Measurements from ENCODE around the gene PCMTD2. TPM values are rescaled to one million over a fixed set of nuclear protein-coding genes. Genes with fewer than 3 reads are reported as not detected.

Gene PCMTD2
- total RNA-seq, 1 donor: 59.4 TPM

DNA sequence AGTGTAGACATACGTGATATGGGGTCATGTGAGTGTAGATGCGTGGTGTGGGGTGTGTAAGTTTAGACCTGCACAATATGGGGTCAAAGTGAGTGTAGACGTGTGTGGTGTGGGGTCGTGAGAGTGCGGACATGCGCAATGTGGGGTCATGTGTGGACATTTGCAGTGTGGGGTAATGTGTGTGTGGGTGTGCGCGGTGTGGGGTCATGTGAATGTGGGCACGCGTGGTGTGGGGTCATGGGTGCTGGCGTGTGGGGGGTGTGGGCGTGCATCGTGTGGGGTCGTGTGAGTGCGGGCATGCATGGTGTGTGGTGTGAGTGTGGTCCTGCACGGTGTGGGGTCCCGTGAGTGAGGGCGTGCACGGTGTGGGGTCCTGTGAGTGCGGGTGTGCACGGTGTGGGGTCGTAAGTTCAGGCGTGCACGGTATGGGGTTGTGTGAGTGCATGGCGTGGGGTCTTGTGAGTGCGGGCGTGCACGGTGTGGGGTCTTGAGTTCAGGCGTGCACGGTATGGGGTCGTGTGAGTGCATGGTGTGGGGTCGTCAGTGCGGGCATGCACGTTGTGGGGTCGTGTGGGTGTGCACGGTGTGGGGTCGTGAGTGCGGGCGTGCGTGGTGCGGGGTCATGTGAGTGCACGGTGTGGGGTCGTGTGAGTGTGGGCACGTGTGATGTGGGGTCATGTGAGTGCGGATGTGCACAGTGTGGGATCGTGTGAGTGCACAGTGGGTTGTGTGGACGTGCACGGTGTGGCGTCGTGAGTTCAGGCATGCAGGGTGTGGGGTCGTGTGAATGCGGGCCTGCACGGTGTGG is 14.3 kb downstream of the PCMTD2 start:
- no peak overlapping the region for H3K27ac ChIP-seq (ENCODE audit: low read depth, low read length)
- TF ChIP-seq, protein P1, sequence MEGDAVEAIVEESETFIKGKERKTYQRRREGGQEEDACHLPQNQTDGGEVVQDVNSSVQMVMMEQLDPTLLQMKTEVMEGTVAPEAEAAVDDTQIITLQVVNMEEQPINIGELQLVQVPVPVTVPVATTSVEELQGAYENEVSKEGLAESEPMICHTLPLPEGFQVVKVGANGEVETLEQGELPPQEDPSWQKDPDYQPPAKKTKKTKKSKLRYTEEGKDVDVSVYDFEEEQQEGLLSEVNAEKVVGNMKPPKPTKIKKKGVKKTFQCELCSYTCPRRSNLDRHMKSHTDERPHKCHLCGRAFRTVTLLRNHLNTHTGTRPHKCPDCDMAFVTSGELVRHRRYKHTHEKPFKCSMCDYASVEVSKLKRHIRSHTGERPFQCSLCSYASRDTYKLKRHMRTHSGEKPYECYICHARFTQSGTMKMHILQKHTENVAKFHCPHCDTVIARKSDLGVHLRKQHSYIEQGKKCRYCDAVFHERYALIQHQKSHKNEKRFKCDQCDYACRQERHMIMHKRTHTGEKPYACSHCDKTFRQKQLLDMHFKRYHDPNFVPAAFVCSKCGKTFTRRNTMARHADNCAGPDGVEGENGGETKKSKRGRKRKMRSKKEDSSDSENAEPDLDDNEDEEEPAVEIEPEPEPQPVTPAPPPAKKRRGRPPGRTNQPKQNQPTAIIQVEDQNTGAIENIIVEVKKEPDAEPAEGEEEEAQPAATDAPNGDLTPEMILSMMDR (IDR thresholded peaks at IDR 0.05; ENCODE audit: extremely low read depth, low read depth, low read length): no peak

DNA sequence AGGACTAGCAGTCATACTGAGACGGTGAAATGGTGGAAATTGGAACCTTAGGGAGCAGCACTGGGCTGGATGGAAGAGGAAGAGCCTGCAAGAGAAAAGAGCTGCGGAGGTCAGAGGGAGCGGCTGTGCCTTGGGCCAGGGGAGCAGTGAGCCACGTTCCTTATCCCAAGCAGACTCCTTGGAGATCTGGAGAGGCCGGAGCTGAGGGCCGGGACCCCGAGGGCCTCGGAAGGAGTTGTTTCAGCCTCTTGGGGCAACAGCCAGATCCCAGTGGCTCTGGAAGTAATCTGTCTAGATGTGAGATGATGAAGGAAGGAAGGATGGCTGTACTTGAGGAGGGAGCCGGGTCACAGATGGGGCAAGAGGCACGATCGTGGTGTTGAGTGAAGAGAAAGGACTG is 16.1 kb downstream of the PCMTD2 start:
- no peak overlapping the region for H3K4me2 ChIP-seq (ENCODE audit: insufficient read depth, low read length)
- no peak overlapping the region for H3K4me3 ChIP-seq (ENCODE audit: insufficient read depth, low read length)
- H3K27me3 ChIP-seq (ENCODE audit: insufficient read depth, low read length): no peaks in the 10 kb centered on the region
- H3K27ac ChIP-seq (ENCODE audit: low read depth, low read length): no peak overlapping the region
- H3K79me2 ChIP-seq (ENCODE audit: insufficient read depth, low read length): no peaks in the 10 kb centered on the region
- peaks cover 9% of the 10 kb centered on the region for H3K36me3 ChIP-seq (ENCODE audit: insufficient read depth, low read length)
- H4K20me1 ChIP-seq (ENCODE audit: insufficient read depth, low read length): peaks cover 6% of the 10 kb centered on the region
- DNase-seq (ENCODE audit: insufficient read length, low spot score, missing footprints): no peak
- no peak overlapping the region for H2AFZ ChIP-seq (ENCODE audit: low read length)
- H3K4me1 ChIP-seq (ENCODE audit: insufficient read depth, low read length): no peaks in the 10 kb centered on the region
- TF ChIP-seq, protein P1 (IDR thresholded peaks at IDR 0.05; ENCODE audit: extremely low read depth, low read depth, low read length): no peak
- no peaks in the 10 kb centered on the region for H3K9me3 ChIP-seq (ENCODE audit: low read depth, low read length)

More for the DNA sequence above, 14.3 kb downstream of the PCMTD2 start:
- Histone ChIP-seq H4K20me1 (ENCODE audit: insufficient read depth, low read length) (peaks cover 11% of the 10 kb centered on the region), H2AFZ (ENCODE audit: low read length) (no peak overlapping the region), H3K79me2 (ENCODE audit: insufficient read depth, low read length) (no peaks in the 10 kb centered on the region), H3K4me2 (ENCODE audit: insufficient read depth, low read length) (no peak overlapping the region), H3K9me3 (ENCODE audit: low read depth, low read length) (no peaks in the 10 kb centered on the region), H3K4me3 (ENCODE audit: insufficient read depth, low read length) (no peak overlapping the region), H3K36me3 (ENCODE audit: insufficient read depth, low read length) (peaks cover 9% of the 10 kb centered on the region), H3K27me3 (ENCODE audit: insufficient read depth, low read length) (no peaks in the 10 kb centered on the region), H3K4me1 (ENCODE audit: insufficient read depth, low read length) (no peaks in the 10 kb centered on the region)
- no peak for DNase-seq (ENCODE audit: insufficient read length, low spot score, missing footprints)

GRCh38 chr20:64273109-64273508 is 17.6 kb downstream of the PCMTD2 start:
- no peaks in the 10 kb centered on the region for H3K9me3 ChIP-seq (ENCODE audit: low read depth, low read length)
- TF ChIP-seq, protein P1 (IDR thresholded peaks at IDR 0.05; ENCODE audit: extremely low read depth, low read depth, low read length): no peak

GRCh38 chr20:64276817-64277216 is 21.3 kb downstream of the PCMTD2 start:
- H3K79me2 ChIP-seq (ENCODE audit: insufficient read depth, low read length): no peaks in the 10 kb centered on the region
- no peaks in the 10 kb centered on the region for H4K20me1 ChIP-seq (ENCODE audit: insufficient read depth, low read length)
- H2AFZ ChIP-seq (ENCODE audit: low read length): no peak overlapping the region
- no peak overlapping the region for H3K27ac ChIP-seq (ENCODE audit: low read depth, low read length)
- H3K4me3 ChIP-seq (ENCODE audit: insufficient read depth, low read length): no peak overlapping the region
- no peak for DNase-seq (ENCODE audit: insufficient read length, low spot score, missing footprints)
- peaks cover 5% of the 10 kb centered on the region for H3K36me3 ChIP-seq (ENCODE audit: insufficient read depth, low read length)
- H3K9me3 ChIP-seq (ENCODE audit: low read depth, low read length): no peaks in the 10 kb centered on the region
- TF ChIP-seq, protein P1 (IDR thresholded peaks at IDR 0.05; ENCODE audit: extremely low read depth, low read depth, low read length): no peak
- H3K4me1 ChIP-seq (ENCODE audit: insufficient read depth, low read length): no peaks in the 10 kb centered on the region
- no peak overlapping the region for H3K4me2 ChIP-seq (ENCODE audit: insufficient read depth, low read length)
- H3K27me3 ChIP-seq (ENCODE audit: insufficient read depth, low read length): no peaks in the 10 kb centered on the region

More at GRCh38 chr20:64273109-64273508, 17.6 kb downstream of the PCMTD2 start:
- H2AFZ ChIP-seq (ENCODE audit: low read length): no peak overlapping the region
- peaks cover 6% of the 10 kb centered on the region for H4K20me1 ChIP-seq (ENCODE audit: insufficient read depth, low read length)
- no peaks in the 10 kb centered on the region for H3K4me1 ChIP-seq (ENCODE audit: insufficient read depth, low read length)
- no peak for DNase-seq (ENCODE audit: insufficient read length, low spot score, missing footprints)
- H3K27me3 ChIP-seq (ENCODE audit: insufficient read depth, low read length): no peaks in the 10 kb centered on the region
- no peak overlapping the region for H3K4me2 ChIP-seq (ENCODE audit: insufficient read depth, low read length)
- H3K27ac ChIP-seq (ENCODE audit: low read depth, low read length): no peak overlapping the region
- no peaks in the 10 kb centered on the region for H3K79me2 ChIP-seq (ENCODE audit: insufficient read depth, low read length)
- H3K4me3 ChIP-seq (ENCODE audit: insufficient read depth, low read length): no peak overlapping the region
- H3K36me3 ChIP-seq (ENCODE audit: insufficient read depth, low read length): peaks cover 7% of the 10 kb centered on the region

Measured in osteoblast (primary cell).